Measurements from ENCODE around the gene AAMP. TPM values are rescaled to one million over a fixed set of nuclear protein-coding genes. Genes with fewer than 3 reads are reported as not detected.
A peak's percentile ranks its signal among the peaks of the same experiment; 100 is the strongest.

AAMP gene
- total RNA-seq, 1 donor from 2014 or later = 119 TPM

DNA sequence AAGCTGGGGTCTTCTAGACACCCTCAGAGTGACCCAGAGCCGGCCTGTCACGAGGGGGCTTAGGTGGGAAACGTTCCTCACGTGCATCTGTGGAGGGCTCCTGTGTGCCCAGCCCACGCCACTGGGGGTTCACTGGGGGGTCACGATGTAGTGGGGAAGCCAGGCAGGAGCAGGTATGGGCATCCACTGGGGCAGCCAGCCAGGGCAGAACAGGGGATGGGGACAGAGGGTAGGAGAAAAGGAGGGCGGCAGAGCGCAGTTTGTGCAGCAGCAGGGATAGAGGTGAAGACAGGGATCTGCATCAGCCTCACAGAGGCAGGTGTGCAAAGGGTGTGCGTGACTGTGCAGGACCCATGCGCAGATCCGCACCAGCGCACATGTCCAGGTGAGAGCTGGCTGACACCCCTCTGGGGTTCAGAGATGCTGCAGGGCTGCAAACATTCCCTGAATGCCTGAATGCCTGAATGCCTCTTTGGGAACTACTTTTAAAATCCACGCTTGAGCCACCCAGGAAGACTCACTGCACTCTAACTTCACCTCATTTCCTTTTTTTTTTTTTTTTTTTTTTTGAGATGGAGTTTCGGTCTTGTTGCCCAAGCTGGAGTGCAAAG is 10.4 kb upstream of the AAMP start:
- H3K4me3 ChIP-seq (ENCODE audit: low read depth, low read length) = no peak overlapping the region
- DNase-seq (ENCODE audit: low read depth) = no peak
- TF ChIP-seq, protein P1, sequence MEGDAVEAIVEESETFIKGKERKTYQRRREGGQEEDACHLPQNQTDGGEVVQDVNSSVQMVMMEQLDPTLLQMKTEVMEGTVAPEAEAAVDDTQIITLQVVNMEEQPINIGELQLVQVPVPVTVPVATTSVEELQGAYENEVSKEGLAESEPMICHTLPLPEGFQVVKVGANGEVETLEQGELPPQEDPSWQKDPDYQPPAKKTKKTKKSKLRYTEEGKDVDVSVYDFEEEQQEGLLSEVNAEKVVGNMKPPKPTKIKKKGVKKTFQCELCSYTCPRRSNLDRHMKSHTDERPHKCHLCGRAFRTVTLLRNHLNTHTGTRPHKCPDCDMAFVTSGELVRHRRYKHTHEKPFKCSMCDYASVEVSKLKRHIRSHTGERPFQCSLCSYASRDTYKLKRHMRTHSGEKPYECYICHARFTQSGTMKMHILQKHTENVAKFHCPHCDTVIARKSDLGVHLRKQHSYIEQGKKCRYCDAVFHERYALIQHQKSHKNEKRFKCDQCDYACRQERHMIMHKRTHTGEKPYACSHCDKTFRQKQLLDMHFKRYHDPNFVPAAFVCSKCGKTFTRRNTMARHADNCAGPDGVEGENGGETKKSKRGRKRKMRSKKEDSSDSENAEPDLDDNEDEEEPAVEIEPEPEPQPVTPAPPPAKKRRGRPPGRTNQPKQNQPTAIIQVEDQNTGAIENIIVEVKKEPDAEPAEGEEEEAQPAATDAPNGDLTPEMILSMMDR (conservative IDR thresholded peaks at IDR 0.05; ENCODE audit: low read depth, low read length) = no peak

DNA sequence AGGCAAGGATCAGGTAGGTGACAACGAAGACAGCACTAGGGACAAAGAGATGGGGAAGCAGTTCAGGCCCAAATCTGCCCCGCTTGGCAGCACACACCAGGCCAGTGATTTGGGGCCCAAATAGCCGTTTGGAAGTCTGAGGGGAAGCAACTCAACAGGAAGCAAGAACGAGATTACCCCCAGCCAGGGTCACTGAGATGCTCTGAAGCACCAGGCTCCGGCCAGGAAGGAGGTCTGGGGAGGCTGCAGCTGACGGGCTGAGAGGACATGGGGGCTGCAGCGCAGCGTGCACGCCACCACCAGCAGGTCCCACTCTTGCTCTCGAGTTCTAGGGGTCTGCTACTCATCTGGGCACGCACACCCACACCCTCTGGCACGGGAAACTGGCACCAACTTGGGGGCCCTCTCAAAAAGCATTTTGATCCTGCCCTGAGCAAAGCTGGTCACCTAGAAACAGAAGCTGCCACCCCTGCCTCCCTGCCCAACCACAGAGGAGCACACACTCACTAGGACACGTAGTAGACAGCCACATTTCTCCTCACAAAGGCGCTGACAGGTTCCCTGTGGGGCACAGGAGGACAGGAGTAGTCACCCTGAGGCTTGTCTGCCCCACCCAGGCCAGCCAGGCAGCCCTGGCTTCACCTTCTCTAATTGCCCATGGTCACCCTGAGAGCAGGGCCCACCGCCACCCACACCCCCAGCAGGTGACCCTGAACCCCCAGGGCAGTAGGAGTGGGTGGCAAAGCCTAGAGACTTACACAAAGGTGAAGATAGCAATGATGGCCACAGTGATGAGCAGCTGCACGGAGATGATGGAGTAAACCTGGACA is 8.8 kb upstream of the AAMP start:
- no peak overlapping the region for H3K4me3 ChIP-seq (ENCODE audit: low read depth, low read length)
- no peak for DNase-seq (ENCODE audit: low read depth)
- TF ChIP-seq, protein P1 (conservative IDR thresholded peaks at IDR 0.05; ENCODE audit: low read depth, low read length) = no peak

DNA sequence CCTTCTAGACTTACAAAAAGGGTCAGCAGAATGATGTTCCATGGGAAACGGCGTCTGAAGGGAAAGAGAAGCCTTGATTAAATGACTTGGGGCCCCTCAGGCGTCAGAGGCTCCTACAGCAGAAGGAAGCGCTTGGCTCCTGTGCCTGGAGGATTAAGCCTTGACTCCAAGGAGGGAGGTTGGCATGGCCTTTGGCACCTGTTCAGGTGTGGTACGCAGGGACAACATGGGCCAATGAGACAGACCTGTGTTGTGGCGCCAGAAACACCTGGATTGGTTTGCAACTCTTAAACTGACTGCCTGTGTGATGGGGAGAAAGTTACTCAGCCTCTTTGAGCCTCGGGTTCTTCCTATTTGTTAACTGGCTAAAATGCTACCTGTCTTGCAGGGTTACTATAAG is 8.0 kb upstream of the AAMP start:
- TF ChIP-seq, protein P1 (conservative IDR thresholded peaks at IDR 0.05; ENCODE audit: low read depth, low read length) = no peak
- H3K4me3 ChIP-seq (ENCODE audit: low read depth, low read length) = no peak overlapping the region
- no peak for DNase-seq (ENCODE audit: low read depth)

DNA sequence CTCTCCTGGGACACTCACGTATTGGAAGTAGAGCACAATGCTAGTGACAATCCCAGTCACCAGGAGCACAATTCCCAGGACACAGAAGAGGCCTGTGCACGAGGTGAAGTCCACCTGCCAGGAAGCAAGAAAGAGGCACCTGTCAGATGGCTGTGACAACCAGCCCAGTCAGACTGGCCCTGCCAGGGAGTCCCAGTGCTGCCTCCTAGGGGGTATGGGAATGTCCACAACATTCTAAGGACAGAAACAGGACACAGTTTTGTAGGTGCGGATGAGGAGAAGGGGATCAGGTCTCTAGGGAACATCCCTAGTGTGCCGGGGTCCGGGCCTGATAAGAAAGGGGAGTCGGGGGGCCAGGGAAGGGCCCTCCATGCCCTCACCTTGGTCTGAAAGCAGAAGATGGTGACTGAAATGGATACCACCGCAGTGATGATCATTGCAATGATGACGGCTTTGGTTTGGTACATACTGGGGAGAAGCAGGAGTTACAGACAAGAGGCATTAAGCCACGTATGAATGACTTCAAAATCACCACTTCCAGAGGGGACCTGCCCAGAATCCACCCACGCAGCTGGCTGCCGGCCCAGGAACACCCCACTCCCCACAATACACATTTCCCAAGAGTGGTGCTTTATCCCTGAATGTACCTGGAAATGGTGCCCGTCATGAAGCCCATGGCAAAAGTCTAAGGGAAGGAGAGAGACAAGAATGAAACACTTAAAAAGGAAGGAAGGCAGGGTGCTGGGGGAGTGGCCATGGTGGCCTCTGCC is 7.2 kb upstream of the AAMP start:
- no peak for DNase-seq (ENCODE audit: low read depth)
- no peak overlapping the region for H3K4me3 ChIP-seq (ENCODE audit: low read depth, low read length)

DNA sequence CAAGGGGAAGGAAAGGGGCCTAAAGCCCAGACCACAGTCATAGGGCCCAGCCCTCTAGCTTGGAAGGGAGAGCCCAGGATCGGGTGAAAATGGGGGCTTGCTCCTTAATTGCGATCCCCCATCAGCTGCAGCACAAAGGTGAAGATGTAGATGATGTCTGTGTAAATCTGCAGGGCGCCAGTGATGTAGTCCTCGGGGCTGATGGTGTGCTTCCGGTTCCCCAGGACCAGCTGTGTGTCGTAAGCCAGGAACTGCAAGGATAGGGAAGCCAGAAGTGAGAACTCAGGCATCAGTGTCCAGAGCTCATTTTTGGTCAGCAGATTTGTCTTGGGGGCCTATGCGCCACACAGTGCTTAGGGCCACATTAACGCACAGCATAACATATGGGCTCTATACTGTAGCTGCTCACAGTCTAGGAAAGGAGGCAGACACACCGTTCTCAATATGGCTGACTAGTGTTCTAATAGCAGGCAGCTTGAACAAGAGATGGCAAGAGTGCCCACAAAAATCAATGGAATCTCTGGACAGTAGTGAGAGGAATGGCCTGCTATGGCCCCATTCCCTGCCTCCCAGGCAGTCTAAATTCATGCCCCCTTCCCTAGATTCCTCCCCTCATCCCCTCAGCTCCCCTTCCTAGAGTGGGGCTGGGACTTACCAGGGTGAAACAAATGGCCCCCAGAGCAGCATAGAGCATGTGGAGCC is 5.6 kb upstream of the AAMP start:
- no peak for DNase-seq (ENCODE audit: low read depth)
- no peak overlapping the region for H3K4me3 ChIP-seq (ENCODE audit: low read depth, low read length)
- TF ChIP-seq, protein P1 (conservative IDR thresholded peaks at IDR 0.05; ENCODE audit: low read depth, low read length) = no peak

More for the DNA sequence above, 7.2 kb upstream of the AAMP start:
- TF ChIP-seq, protein P1 (conservative IDR thresholded peaks at IDR 0.05; ENCODE audit: low read depth, low read length) = peak; percentile 38

DNA sequence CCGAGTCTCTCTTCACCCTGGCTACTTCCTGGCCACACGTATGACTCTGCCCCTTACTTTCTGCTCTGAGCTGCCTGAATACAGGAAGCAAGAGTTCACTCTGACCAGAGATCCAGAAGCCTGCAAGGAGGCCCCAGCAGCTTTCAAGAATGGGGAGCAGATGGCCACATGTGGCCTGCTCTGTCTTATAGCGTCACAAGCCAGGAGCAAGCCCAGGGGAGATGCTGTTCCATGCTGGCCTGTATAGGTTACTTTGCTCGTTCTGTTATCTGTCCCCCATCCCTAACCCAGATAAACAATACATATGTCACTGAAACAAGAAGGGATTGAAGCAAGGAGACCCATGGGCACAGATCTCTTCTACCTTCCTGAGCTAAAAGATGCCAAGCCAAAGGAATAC is 4.6 kb upstream of the AAMP start:
- TF ChIP-seq, protein P1 (conservative IDR thresholded peaks at IDR 0.05; ENCODE audit: low read depth, low read length) = no peak
- no peak for DNase-seq (ENCODE audit: low read depth)
- no peak overlapping the region for H3K4me3 ChIP-seq (ENCODE audit: low read depth, low read length)

All from epithelial cell of proximal tubule (primary cell).